HG03025 (cell line): ENCODE measurements around the gene NT5DC1.

Experiments used
- ATAC-seq: cut with Tn5 transposase; IDR thresholded peaks from one replicate; pipeline ENCODE4 v1.9.1; 2021; ENCODE audit warnings: mild to moderate bottlenecking, moderate library complexity; ENCODE audit not compliant: unreplicated experiment, low FRiP score

NT5DC1 gene

DNA sequence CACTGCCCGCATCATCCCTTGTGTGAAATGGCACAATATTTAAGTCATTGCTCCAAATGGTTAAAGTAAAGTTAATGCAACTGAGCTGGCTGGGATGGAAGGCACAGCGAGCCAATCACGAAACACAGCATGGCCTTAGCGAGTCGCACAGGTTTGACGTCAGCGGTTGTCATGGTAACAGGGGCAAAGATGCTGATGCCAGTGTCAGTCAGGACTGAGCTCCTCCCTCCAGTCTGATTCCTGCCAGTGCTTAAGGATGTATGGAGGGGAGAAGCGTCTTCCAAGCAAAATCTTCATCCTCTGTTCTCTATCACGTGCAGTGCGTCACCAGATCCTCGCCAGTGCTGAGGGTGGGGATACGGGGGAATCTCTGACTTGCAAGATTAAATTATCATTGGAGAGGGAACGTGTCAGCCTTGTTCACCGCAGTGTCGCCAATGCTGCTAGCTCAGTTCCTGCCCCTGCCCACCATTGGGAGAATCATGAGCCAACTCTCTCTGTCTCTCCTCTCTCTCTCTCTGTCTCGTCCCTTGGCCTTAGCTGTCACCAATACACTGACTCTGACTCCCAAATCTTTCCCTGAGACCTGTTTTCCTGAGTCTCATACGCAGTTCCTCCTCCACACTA lies 128.7 kb downstream of the NT5DC1 start:
- ATAC-seq: no peak

DNA sequence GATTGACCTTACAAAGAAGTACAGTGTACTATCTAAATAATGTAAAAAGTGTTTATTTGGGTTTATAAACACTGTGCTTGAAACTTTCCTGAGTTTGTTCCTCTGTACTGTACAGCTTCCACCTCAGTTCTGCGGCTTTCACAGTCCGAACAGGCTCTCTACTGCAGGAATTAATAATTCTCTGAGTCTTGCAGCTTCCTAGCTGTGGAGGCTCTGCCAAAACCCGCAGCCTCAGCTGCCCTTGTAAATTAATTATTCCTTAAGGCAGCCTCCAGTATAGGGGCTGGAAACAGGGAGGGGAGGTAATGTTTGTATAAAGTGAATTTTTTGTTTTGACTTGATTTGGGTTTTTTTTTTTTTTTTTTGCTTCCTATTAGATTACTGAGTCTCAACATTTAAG lies 134.0 kb downstream of the NT5DC1 start:
- ATAC-seq: no peak

DNA sequence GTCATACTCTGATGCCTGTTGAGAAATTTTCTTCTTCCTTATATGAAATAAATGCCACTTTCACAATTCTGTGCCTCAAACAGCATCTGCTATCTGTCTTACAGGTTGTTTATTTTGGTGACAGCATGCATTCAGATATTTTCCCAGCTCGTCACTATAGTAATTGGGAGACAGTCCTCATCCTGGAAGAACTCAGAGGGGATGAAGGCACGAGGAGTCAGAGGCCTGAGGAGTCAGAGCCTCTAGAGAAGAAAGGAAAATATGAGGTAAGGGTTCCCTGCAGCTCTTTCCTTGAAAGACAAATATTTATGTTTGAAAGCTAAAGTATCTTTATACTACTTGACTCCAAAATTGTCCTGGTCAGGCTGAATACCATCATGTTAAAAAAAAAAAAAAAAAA lies 137.4 kb downstream of the NT5DC1 start:
- ATAC-seq: no peak

DNA sequence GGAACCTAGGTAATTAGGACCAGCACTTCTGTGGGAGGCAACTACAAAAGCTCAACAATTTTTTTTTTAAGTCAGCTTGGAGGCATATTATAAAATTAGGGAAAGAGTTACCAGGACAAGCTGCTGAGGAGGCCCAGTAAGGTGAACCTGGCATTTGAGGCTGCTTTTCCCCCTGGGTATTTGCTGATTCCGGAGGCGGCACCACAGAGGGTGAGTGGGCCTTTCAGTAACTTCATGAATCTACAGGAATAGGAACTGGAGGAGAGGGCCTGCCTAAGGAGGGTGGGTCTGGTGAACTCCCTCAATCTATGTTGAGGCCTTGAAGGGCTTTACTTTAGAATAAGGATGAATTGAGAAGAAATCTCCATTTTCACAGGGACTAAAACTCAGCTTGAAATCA lies 138.6 kb downstream of the NT5DC1 start:
- ATAC-seq: no peak

DNA sequence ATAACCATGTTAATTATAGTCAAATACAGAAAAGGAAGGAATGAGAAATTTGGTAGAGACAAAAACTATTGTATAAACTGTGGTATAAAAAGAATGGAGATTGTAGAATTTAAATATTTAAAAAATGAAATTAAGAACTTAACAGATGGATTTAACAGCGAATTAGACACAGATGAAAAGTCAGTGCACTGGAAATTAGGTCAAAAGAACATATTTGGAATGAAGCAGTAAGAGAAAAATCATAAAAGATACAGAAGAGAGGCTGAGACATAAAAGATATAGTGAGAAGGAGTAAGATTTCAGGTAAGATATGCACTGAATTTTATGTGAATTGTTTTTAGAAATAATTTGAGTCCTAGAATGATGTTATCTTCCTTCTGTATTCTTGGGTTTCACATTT lies 139.2 kb downstream of the NT5DC1 start:
- no peak for ATAC-seq

DNA sequence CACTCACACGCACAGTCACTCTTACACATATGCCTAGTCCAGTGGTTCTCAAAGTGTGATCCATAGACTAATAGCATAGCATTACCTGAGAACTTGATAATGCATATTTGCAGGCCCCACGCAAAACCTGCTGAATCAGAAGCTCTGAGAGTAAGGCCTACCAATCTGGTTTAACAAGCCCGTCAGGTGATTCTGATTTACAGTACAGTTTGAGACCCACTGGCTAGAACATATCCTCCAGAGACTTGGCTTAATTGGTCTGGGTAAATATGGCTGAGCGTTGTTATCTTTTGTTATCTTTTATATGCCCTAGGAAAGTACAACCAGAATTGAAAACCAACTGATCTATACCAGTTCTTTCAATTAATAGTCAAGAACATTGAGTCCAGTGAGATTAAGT lies 143.6 kb downstream of the NT5DC1 start:
- no peak for ATAC-seq

DNA sequence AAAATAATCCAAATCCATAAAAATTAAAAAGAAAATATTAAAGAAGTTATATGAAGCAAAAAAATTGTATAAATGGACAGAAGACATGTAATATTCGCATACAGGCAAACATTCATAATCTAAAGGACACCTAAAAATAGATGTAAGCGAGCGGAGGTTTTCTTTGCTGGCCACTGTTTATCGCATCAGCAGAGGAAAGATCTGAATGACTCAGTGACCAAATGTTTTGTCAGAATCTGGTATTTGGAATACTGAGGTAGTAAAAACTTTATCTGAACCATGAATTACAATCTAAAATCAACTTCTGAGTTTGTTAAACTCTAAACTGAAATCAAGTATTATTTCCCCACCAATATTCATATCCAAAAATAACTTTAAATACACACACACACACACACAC lies 145.4 kb downstream of the NT5DC1 start:
- no peak for ATAC-seq

DNA sequence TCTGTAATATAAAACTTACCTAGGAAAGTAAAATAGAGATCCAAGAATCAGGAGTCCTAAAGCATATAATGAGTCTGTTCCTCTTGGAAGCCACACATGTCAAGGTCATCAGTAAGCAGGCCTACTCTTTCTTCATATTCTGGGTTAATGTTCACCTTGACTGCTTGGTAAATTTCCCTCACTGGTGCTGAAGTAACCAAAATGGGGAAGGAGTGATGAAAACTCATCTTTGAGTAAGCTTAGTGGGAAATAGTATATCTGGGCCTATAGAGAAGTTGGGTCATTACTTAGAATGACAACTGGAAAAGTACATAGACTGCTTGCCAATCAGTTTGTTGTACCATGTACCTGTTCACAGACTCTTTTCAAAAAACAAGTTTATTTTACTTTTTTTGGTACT lies 146.6 kb downstream of the NT5DC1 start:
- ATAC-seq: no peak

DNA sequence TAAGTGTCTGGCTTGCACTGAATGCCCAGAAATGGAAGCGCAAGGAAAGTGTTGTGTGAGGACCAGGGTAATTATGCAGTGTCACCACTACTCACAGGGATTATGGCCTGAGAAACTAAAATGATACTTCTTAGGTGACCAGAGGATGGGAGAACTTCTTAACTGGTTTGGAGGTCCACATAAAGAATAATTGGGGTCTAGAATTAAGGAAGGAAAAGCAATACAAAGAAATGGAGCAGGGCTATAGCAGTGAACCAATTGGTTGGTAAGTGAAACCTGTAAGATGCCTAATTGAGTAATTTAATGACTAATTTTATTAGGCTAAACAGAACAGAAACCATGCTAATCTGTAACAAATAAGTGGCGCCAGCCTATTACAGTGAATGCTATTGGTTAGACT lies 147.9 kb downstream of the NT5DC1 start:
- no peak for ATAC-seq

DNA sequence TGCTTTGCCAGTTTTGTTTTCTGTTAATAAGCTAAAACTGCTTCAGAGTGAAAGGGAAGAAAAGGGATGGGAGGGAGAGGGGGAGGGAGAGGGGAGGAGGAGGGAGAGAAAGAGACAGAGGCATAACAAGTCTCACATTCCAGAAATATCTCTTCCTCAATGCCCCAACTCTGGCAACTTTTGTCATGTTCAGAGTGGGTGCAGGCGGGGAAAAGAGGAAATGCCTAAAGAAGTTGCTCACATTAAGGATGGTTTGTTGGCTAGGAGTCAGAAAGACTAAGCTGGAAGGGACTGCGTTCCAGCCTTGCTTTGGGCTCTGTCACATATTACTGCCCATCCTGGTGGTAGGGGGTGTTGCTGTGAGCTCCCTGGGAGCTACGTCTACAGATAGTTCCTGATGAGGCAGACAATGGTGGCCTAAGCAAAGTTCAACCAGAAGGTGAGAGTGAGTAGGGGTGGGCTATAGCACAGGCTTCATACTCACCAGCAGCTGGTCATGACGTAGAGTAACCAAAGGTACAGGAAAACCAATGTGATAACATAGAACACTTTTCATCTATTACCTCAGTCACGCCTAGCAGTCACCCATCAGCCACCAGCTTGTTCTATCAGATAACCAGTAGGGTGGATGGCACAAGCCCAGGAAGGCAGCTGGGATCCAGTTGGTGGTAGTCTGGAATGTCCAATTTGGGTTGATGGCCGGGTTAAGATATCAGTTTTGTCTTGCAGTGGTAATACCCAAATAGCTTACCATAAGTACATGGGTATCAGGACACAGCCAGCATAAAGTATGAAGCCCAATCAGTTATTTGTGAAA lies 151.1 kb downstream of the NT5DC1 start:
- no peak for ATAC-seq

DNA sequence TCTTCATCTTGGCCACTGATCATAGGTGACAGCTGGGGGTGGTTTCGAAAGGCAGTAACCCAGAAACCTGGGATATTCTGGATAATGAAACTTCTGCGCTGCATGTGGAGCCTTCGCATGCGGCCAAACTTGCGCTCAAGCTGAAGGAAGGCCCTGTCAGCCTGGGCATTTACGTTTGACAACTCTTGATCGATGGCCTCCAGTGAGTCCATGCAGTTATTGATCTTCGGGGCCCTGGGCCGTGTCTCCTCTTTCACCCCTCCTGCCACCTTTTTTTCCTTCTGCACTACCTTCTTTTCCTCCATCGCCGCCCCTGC lies 152.5 kb downstream of the NT5DC1 start:
- ATAC-seq: no peak

DNA sequence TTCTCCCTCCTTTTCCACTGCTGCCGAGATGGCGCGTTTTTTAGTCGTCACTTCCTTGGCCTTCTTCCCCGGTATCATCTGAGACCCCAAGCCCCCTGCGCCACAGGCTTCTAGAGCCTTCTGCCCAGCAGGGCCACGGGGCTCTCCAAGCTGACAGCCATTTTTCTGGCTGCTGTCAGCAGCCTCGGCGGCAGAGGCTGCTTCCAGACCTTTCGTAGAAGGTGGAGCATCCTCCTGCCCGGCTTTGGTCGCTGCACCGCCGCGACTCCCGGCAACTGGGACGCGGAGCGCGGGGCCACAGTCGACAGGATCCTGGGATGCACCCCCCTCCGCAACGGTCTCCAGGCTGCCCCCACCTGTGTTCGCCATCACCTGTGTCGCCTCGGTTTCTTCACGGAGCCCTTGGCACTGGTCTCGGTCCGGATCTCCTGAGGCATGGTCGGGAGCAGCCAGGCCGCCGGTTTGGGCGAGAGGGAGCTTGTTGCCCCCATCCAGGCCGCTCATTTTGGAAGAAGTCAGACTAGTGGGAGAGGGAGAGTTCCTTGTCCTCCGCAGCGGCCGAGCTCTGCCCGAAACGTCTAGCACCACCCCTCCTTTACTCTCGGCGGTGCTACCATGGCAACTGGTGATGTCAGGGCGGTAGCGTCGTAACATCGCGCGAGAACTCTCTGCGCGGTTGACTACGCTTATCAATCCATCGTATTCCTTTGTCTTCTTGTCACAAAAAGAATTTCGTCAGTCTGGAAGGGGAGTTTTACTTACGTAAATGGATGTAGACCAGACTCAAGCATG lies 153.0 kb downstream of the NT5DC1 start, which contains the start of gene TSPYL4:
Gene TSPYL4 (minus strand): TSS at position 571 of the 792 bp plus-strand sequence. CDS start 67 bp downstream, at position 504.
- peak; percentile 100 for ATAC-seq

DNA sequence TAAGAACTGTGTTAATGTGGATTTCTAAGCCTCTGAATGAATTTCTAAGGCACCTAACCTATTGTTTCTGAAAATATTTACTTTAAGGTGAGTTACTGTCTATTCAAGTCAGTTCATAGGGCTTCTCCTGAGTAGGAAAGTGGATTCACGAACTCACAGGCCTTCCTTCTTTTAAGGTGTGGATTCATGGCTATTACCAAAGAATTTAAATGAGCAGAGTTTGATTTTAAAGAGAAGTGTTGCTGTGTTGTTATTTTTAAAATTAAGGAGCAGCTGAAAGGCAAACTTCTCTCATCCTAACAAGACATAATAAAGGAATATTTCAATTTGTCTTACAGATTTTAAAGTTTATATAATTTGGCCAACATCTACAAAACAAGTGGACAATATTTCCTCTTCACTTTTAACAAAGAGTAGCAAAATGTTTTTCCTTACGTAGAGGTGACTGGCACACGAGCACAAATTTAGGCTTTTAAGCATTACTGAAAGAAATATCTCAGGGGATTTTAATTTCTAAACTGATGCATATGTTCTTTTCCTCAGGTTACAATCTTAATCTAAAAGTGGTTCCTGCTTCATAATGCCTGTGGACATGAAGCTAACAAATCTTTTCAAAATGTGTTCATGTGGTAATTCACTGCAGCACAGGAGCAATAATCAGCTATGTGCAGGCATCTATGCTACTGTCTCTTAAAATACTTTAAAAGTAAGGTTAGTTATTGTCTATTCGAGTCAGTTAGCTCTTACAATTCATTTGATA lies 153.8 kb downstream of the NT5DC1 start:
- peak; percentile 27 for ATAC-seq

DNA sequence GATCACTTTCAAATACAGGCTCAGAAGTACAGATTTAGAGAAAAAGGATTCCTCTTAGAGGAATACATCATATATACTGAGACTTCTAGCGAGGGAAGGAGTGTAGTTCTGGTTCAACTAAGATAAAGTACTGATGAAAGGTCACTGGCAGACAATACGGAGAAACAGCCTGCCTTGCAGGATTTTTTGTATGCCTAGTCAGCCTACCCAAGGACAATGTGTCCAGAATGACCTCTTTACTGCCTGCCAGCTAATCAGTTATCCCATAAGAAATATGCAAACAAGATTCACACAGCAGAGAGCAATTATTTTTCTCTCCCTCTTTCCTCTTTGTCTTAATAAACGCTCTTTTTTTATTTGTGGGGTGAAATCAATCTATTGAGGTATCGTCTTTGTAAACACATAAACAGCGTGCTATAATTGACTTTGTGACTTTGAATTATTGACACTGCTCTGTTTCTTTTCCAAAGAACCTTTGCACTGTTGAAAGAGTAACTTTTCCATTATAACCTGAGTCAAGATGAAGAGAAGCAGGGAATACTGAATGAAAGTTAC lies 154.7 kb downstream of the NT5DC1 start:
- ATAC-seq: no peak

DNA sequence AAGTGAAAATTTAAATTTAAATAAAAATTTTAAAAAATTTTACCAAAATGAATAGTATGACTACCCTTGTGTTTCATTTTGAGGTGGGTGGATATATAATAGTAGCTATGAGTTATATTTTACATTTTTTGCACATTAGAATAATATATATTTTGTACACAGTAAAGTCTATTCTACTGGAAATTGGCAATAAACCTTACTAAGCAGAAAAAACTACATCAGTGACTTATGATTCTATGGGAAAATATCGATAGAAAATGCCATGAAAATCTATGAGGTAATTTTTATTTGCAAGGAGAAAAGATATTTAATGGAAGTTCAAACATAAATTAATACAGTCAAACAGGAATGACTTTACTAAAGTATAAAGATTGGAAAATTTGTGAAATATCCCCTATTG lies 156.0 kb downstream of the NT5DC1 start:
- no peak for ATAC-seq

DNA sequence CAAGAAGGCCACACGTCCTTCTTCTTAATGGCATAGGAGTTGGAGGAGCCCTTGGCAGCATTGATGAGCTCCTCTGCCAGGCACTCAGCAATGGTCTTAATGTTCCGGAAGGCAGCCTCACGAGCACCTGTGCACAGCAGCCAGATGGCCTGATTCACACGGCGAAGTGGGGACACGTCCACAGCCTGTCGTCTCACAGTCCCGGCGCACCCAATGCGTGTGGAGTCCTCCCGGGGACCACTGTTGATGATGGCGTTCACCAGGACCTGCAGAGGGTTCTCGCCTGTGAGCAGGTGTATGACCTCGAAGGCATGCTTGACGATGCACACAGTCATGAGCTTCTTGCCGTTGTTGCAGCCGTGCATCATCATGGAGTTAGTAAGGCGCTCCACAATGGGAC lies 157.9 kb downstream of the NT5DC1 start:
- ATAC-seq: no peak

DNA sequence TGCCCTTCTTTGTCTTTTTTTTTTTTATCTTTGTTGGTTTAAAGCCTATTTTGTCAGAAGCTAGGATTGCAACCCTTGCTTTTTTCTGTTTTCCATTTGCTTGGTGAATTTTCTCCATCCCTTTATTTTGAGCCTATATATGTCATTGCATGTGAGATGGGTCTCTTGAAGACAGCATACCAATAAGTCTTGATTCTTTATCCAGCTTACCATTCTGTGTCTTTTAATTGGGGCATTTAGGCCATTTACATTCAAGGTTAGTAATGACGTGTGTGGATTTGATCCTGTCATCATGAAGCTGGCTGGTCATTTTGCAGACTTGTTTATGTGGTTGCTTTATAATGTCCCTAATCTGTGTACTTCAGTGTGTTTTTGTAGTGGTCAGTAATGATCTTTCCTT lies 162.7 kb downstream of the NT5DC1 start:
- ATAC-seq: no peak

DNA sequence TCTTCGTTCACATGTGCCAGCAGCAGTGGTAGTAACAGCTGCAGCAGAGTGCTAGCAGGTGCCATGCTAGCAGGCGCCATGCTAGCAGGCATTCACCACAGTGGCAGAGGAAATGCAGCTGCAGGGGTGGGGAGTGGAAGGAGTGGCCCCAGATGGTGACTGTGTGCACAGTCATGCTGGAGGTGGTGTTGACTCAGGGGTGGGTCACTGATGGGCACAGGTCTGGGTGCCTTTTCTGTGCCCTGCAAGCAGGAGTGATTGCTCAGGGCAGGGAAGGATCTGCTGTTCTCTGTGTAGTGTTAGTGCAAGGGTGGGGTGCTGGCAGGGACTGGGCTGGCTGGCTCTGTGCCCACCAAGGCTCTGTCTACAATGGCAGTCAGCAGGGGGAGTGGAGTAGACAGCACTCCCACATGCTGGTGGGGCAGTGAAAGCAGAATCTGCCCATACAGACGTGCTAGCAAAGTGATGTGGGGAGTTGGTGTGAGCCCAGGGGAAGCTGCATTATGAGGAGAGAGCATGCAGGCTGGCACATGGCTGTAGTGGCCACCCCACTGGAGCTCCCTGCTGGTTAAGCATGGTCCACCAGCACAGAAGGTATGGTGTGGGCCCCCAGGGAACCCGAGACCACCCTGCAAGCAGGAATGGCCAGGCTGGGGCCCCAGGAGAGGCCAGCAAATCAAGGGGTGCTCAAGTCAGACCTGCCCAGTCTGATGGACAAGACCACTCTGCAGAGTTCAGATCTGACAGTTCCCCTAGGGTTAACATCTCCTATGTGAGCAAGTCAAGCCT lies 164.6 kb downstream of the NT5DC1 start:
- no peak for ATAC-seq

DNA sequence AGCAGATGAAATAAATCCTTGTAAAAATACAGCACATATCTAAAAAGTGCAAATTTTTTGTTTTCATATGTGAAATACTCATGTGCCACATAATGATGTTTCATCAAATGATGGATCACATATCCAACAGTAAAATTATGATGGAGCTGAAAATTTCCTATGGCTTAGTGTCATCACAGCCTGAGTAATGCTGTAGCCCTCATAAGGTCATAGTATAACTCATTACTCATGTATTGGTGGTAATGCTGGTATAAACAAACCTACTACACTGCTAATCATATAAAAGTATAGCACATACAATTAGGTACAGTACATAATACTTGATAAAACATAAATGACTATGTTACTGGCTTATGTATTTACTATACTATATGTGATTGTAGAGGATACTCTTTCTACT lies 166.2 kb downstream of the NT5DC1 start:
- no peak for ATAC-seq
